Peyer's patch (tissue), 4 donors: ENCODE data around the gene PCNP.

Source experiments
- CTCF ChIP-seq, 6 experiments: fragments of 450-650 bp in 4 of 6; fragments of 200-600 bp in 2 of 6; sonication (generic) in 1 of 6; IDR thresholded peaks; one replicate each; pipeline ENCODE4 v1.5.1; 2017 to 2019; ENCODE audit warnings: antibody characterized with exemption in 6 of 6, mild to moderate bottlenecking in 3 of 6, moderate library complexity in 1 of 6
- POLR2A ChIP-seq, 2 donors: fragments of 450-650 bp; IDR thresholded peaks; one replicate each; pipeline ENCODE4 v1.5.1; 2017; ENCODE audit warnings: antibody characterized with exemption in 2 of 2, mild to moderate bottlenecking in 2 of 2, moderate library complexity in 2 of 2

GRCh38 chr3:101631098-101631796 is 57.3 kb downstream of the PCNP start:
- no peak for TF ChIP-seq POLR2A (IDR thresholded peaks at IDR 0.05)
- TF ChIP-seq CTCF (IDR thresholded peaks at IDR 0.05), result no peak
